WTC11 (cell line): ENCODE measurements around the gene CAMSAP1.

Source experiments
- CTCF ChIP-seq: fragments of 200-600 bp; IDR thresholded peaks from 2 replicates; pipeline ENCODE4 v1.8.0; 2022; ENCODE audit warnings: antibody characterized with exemption
- ESRRA ChIP-seq: sonication (generic); formaldehyde crosslinking; IDR thresholded peaks from 2 replicates; pipeline ENCODE4 v1.8.1; 2022; ENCODE audit warnings: mild to moderate bottlenecking, missing genetic modification reagents, borderline replicate concordance
- JAZF1 ChIP-seq: fragments of 250-450 bp; sonication (Bioruptor Pico); IDR thresholded peaks from 2 replicates; pipeline ENCODE4 v1.9.0; 2021; ENCODE audit warnings: moderate library complexity, mild to moderate bottlenecking, inconsistent platforms
- NFE2L1 ChIP-seq: sonication (generic); formaldehyde crosslinking; IDR thresholded peaks from 2 replicates; pipeline ENCODE4 v1.8.1; 2023; ENCODE audit warnings: missing genetic modification reagents
- NR1H2 ChIP-seq: sonication (generic); formaldehyde crosslinking; IDR thresholded peaks from 2 replicates; pipeline ENCODE4 v1.9.0; 2021; ENCODE audit warnings: mild to moderate bottlenecking, moderate library complexity, missing genetic modification reagents
- TP53 ChIP-seq: sonication (generic); formaldehyde crosslinking; IDR thresholded peaks from 2 replicates; pipeline ENCODE4 v1.8.1; 2023; ENCODE audit warnings: mild to moderate bottlenecking, missing genetic modification reagents
- USF2 ChIP-seq: sonication (generic); formaldehyde crosslinking; IDR thresholded peaks from 2 replicates; pipeline ENCODE4 v1.8.1; 2023; ENCODE audit warnings: mild to moderate bottlenecking, missing genetic modification reagents, moderate library complexity

GRCh38 chr9:135878528-135879236, 28.7 kb downstream of the CAMSAP1 start:
- TF ChIP-seq ESRRA (CRISPR knock-in tag) = no peak
- TF ChIP-seq USF2 (CRISPR knock-in tag) = no peak
- TF ChIP-seq CTCF = no peak
- no peak for TF ChIP-seq TP53 (CRISPR knock-in tag)
- TF ChIP-seq NR1H2 (CRISPR knock-in tag) = no peak
- no peak for TF ChIP-seq NFE2L1
- TF ChIP-seq JAZF1 (CRISPR knock-in tag) = no peak
